ENCODE measurements around the gene TEAD4.

DNA sequence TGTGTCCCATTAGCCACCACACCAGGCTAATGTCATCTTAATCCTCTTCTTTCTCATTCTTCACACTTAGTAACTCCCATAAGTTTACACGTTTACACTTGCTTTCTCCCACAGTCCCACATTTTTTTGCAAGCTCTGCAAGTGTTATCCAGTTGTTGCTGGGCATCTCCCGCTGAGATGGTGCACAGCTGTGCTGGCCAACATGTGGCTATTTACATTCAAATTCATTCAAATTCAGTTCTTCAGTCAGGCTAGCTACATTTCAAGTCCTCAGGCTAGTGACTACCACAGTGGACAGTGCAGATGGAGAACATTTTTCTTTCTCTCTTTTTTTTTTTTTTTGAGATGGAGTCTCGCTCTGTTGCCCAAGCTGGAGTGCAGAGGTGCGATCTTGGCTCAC lies 9.8 kb upstream of the TEAD4 start:
- TF ChIP-seq, protein P1, sequence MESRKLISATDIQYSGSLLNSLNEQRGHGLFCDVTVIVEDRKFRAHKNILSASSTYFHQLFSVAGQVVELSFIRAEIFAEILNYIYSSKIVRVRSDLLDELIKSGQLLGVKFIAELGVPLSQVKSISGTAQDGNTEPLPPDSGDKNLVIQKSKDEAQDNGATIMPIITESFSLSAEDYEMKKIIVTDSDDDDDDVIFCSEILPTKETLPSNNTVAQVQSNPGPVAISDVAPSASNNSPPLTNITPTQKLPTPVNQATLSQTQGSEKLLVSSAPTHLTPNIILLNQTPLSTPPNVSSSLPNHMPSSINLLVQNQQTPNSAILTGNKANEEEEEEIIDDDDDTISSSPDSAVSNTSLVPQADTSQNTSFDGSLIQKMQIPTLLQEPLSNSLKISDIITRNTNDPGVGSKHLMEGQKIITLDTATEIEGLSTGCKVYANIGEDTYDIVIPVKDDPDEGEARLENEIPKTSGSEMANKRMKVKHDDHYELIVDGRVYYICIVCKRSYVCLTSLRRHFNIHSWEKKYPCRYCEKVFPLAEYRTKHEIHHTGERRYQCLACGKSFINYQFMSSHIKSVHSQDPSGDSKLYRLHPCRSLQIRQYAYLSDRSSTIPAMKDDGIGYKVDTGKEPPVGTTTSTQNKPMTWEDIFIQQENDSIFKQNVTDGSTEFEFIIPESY (IDR thresholded peaks at IDR 0.05), result no peak
- no peak for TF ChIP-seq CTCF (IDR thresholded peaks at IDR 0.05; ENCODE audit: low read depth, low read length, missing input control)

All from liver (tissue), 2 donors.